Fibroblast of lung (primary cell): Measurements from ENCODE around the gene ZFYVE27.

Source experiments
- EZH2 ChIP-seq: IDR thresholded peaks from 2 replicates; pipeline ENCODE4 v1.5.1; 2012; ENCODE audit warnings: low read length, control low read depth, mild to moderate bottlenecking; ENCODE audit errors: missing control alignments
- TF ChIP-seq, protein P1 (sequence below), 2 donors: IDR thresholded peaks in 1 of 2; conservative IDR thresholded peaks in 1 of 2; 1 replicate in 1 of 2; 2 replicates in 1 of 2; pipeline ENCODE4 v1.5.1; 2011 to 2012; ENCODE audit warnings: low read length in 2 of 2, control low read depth in 1 of 2, inconsistent platforms in 1 of 2, low read depth in 1 of 2, mild to moderate bottlenecking in 1 of 2

- TF ChIP-seq, protein P1, sequence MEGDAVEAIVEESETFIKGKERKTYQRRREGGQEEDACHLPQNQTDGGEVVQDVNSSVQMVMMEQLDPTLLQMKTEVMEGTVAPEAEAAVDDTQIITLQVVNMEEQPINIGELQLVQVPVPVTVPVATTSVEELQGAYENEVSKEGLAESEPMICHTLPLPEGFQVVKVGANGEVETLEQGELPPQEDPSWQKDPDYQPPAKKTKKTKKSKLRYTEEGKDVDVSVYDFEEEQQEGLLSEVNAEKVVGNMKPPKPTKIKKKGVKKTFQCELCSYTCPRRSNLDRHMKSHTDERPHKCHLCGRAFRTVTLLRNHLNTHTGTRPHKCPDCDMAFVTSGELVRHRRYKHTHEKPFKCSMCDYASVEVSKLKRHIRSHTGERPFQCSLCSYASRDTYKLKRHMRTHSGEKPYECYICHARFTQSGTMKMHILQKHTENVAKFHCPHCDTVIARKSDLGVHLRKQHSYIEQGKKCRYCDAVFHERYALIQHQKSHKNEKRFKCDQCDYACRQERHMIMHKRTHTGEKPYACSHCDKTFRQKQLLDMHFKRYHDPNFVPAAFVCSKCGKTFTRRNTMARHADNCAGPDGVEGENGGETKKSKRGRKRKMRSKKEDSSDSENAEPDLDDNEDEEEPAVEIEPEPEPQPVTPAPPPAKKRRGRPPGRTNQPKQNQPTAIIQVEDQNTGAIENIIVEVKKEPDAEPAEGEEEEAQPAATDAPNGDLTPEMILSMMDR (conservative IDR thresholded peaks at IDR 0.05 in 1 of 2, IDR thresholded peaks at IDR 0.05 in 1 of 2; ENCODE audit: low read depth in 1 of 2, low read length in 2 of 2), result no peak
- no peak for TF ChIP-seq EZH2
These were observed 48.8 kb downstream of the ZFYVE27 start for GRCh38 chr10:97785731-97786130.
